ENCODE data around the gene SFTA2. TPM values are rescaled to one million over a fixed set of nuclear protein-coding genes. Genes with fewer than 3 reads are reported as not detected.
"Not testable (repeated sequence)": the region's sequence is repeated elsewhere in the genome, so short reads cannot be mapped to it uniquely, and the experiment has no call there.

The SFTA2 gene
- total and polyA plus RNA-seq, 2 experiments from 2014 or later: 8.8 TPM; not detected in 1

- Histone ChIP-seq H3K79me2 (peaks cover 13% of the 10 kb centered on the region), H3K4me3 (peak within 1 kb of the TSS; percentile 99), H3K4me2 (peak within 1 kb of the TSS; percentile 92), H3K27me3 (no peaks in the 10 kb centered on the region), H3K27ac (peak within 1 kb of the TSS; percentile 85), H3K9me3 (ENCODE audit: low read depth) (no peaks in the 10 kb centered on the region), H4K20me1 (ENCODE audit: insufficient read depth, poor library complexity, severe bottlenecking) (no peaks in the 10 kb centered on the region), H2AFZ (peak within 1 kb of the TSS; percentile 99), H3K4me1 (ENCODE audit: insufficient read depth) (peaks cover 6% of the 10 kb centered on the region), H3K9me2 (replicated peaks; ENCODE audit: insufficient read depth) (no peaks in the 10 kb centered on the region), H3K36me3 (replicated peaks; ENCODE audit: insufficient read depth, low read depth) (no peaks in the 10 kb centered on the region)
- DNase-seq (ENCODE audit: low spot score): peak; percentile 98
- TF ChIP-seq EZH2 (IDR thresholded peaks at IDR 0.05; ENCODE audit: borderline replicate concordance): no peak
- no peak for TF ChIP-seq EZH2phosphoT487 (IDR thresholded peaks at IDR 0.05; ENCODE audit: low read depth, severe bottlenecking, unreplicated experiment)
- no peak for TF ChIP-seq CTCF (IDR thresholded peaks at IDR 0.05; ENCODE audit: poor library complexity)
- 2% methylated on average over 49 of the region's 49 CpGs for WGBS (ENCODE audit: low lambda C conversion rate, missing lambda C conversion rate)
Observed at GRCh38 chr6:30907758-30908591, 24.0 kb downstream of the SFTA2 start, which contains the start of gene GTF2H4. GTF2H4 (plus strand) TSS chr6:30908207.

- H3K27me3 ChIP-seq; H3K9me3 ChIP-seq (ENCODE audit: low read depth); H4K20me1 ChIP-seq (ENCODE audit: insufficient read depth, poor library complexity, severe bottlenecking); H3K9me2 ChIP-seq (replicated peaks; ENCODE audit: insufficient read depth); H3K36me3 ChIP-seq (replicated peaks; ENCODE audit: insufficient read depth, low read depth); H3K4me1 ChIP-seq (ENCODE audit: insufficient read depth): not testable (repeated sequence)
- WGBS (ENCODE audit: low lambda C conversion rate, missing lambda C conversion rate): 46% methylated on average over 16 of the region's 16 CpGs
- Histone ChIP-seq H3K79me2 (peaks cover 13% of the 10 kb centered on the region), H2AFZ (peak overlapping the region; percentile 63), H3K4me3 (peak overlapping the region; percentile 45), H3K27ac (peak overlapping the region; percentile 40), H3K4me2 (peak overlapping the region; percentile 76)
- DNase-seq (ENCODE audit: low spot score): peak; percentile 39
Observed at GRCh38 chr6:30907290-30907757, 24.6 kb downstream of the SFTA2 start.

GRCh38 chr6:30903236-30903635 lies 28.7 kb downstream of the SFTA2 start:
- TF ChIP-seq EZH2phosphoT487 (IDR thresholded peaks at IDR 0.05; ENCODE audit: low read depth, severe bottlenecking, unreplicated experiment) (no peak), EZH2 (IDR thresholded peaks at IDR 0.05; ENCODE audit: borderline replicate concordance) (no peak), CTCF (IDR thresholded peaks at IDR 0.05; ENCODE audit: poor library complexity) (no peak)
- DNase-seq (ENCODE audit: low spot score): no peak
- Histone ChIP-seq H3K9me3 (ENCODE audit: low read depth) (no peaks in the 10 kb centered on the region), H3K4me2 (no peak overlapping the region), H3K9me2 (replicated peaks; ENCODE audit: insufficient read depth) (no peaks in the 10 kb centered on the region), H4K20me1 (ENCODE audit: insufficient read depth, poor library complexity, severe bottlenecking) (no peaks in the 10 kb centered on the region), H3K27me3 (no peaks in the 10 kb centered on the region), H3K4me3 (no peak overlapping the region), H3K36me3 (replicated peaks; ENCODE audit: insufficient read depth, low read depth) (no peaks in the 10 kb centered on the region), H3K27ac (no peak overlapping the region), H3K79me2 (no peaks in the 10 kb centered on the region), H3K4me1 (ENCODE audit: insufficient read depth) (no peaks in the 10 kb centered on the region), H2AFZ (no peak overlapping the region)
- 93% methylated on average over 4 of the region's 4 CpGs for WGBS (ENCODE audit: low lambda C conversion rate, missing lambda C conversion rate)

- H3K36me3 ChIP-seq (replicated peaks; ENCODE audit: insufficient read depth, low read depth): no peaks in the 10 kb centered on the region
- no peak for DNase-seq (ENCODE audit: low spot score)
- H3K9me2 ChIP-seq (replicated peaks; ENCODE audit: insufficient read depth): no peaks in the 10 kb centered on the region
- 63% methylated on average over 5 of the region's 5 CpGs for WGBS (ENCODE audit: low lambda C conversion rate, missing lambda C conversion rate)
- no peak overlapping the region for H3K27ac ChIP-seq
- H4K20me1 ChIP-seq (ENCODE audit: insufficient read depth, poor library complexity, severe bottlenecking): no peaks in the 10 kb centered on the region
- no peaks in the 10 kb centered on the region for H3K4me1 ChIP-seq (ENCODE audit: insufficient read depth)
- no peaks in the 10 kb centered on the region for H3K79me2 ChIP-seq
- no peaks in the 10 kb centered on the region for H3K9me3 ChIP-seq (ENCODE audit: low read depth)
- H2AFZ ChIP-seq: no peak overlapping the region
- TF ChIP-seq CTCF (IDR thresholded peaks at IDR 0.05; ENCODE audit: poor library complexity) (no peak), EZH2 (IDR thresholded peaks at IDR 0.05; ENCODE audit: borderline replicate concordance) (no peak), EZH2phosphoT487 (IDR thresholded peaks at IDR 0.05; ENCODE audit: low read depth, severe bottlenecking, unreplicated experiment) (no peak)
- H3K27me3 ChIP-seq: no peaks in the 10 kb centered on the region
- no peak overlapping the region for H3K4me2 ChIP-seq
- H3K4me3 ChIP-seq: no peak overlapping the region
Observed at GRCh38 chr6:30902709-30903108, 29.3 kb downstream of the SFTA2 start.

GRCh38 chr6:30902196-30902595 lies 29.8 kb downstream of the SFTA2 start:
- not testable (repeated sequence) for H3K4me2 ChIP-seq; H3K27me3 ChIP-seq; H3K4me3 ChIP-seq; H3K4me1 ChIP-seq (ENCODE audit: insufficient read depth); H3K27ac ChIP-seq; H3K79me2 ChIP-seq; H3K9me2 ChIP-seq (replicated peaks; ENCODE audit: insufficient read depth); H3K36me3 ChIP-seq (replicated peaks; ENCODE audit: insufficient read depth, low read depth); H2AFZ ChIP-seq; H3K9me3 ChIP-seq (ENCODE audit: low read depth); DNase-seq (ENCODE audit: low spot score); H4K20me1 ChIP-seq (ENCODE audit: insufficient read depth, poor library complexity, severe bottlenecking)
- WGBS (ENCODE audit: low lambda C conversion rate, missing lambda C conversion rate): 78% methylated on average over 9 of the region's 9 CpGs
